Gastroesophageal sphincter (tissue), 3 donors: ENCODE data around the gene TCERG1.

Experiments used
- CTCF ChIP-seq, 4 experiments: fragments of 200-600 bp in 2 of 4; fragments of 450-650 bp in 2 of 4; sonication (generic) in 1 of 4; IDR thresholded peaks; one replicate each; pipeline ENCODE4 v1.5.1; 2017 to 2019; ENCODE audit warnings: antibody characterized with exemption in 4 of 4, mild to moderate bottlenecking in 2 of 4, moderate library complexity in 2 of 4
- EP300 ChIP-seq: sonication (generic); formaldehyde crosslinking; IDR thresholded peaks from one replicate; pipeline ENCODE4 v1.6.1; 2017; ENCODE audit warnings: antibody characterized with exemption, mild to moderate bottlenecking
- POLR2A ChIP-seq, 2 donors: fragments of 450-650 bp; IDR thresholded peaks; one replicate each; pipeline ENCODE4 v1.6.1; 2017; ENCODE audit warnings: antibody characterized with exemption in 2 of 2, mild to moderate bottlenecking in 2 of 2, moderate library complexity in 1 of 2
- POLR2AphosphoS5 ChIP-seq: sonication (generic); formaldehyde crosslinking; IDR thresholded peaks from one replicate; pipeline ENCODE4 v1.6.1; 2017; ENCODE audit warnings: antibody characterized with exemption

- TF ChIP-seq POLR2AphosphoS5: no peak
- TF ChIP-seq CTCF (IDR thresholded peaks at IDR 0.05): no peak
- no peak for TF ChIP-seq POLR2A (IDR thresholded peaks at IDR 0.05)
- TF ChIP-seq EP300: no peak
Measured at GRCh38 chr5:146474065-146474464, 26.9 kb downstream of the TCERG1 start.
